Measurements from ENCODE around the gene CALHM2. TPM values are rescaled to one million over a fixed set of nuclear protein-coding genes. Genes with fewer than 3 reads are reported as not detected.

Gene CALHM2
- total and polyA plus RNA-seq, 2 of the 13 experiments (the other 11 are each of a cell fraction or from before 2014, with no cell fraction given), result 0.15 TPM; not detected in 1

- intact Hi-C loops (cut with micrococcal nuclease; ENCODE audit: unreplicated experiment), result loop anchor here (1.0 kb wide), 1 partner anchor 68 kb away; no protein-coding TSS in a partner anchor
- TF ChIP-seq ZNF263 (CRISPR knock-in tag; IDR thresholded peaks at IDR 0.05), result no peak
- no peak for TF ChIP-seq ZFP90 (CRISPR knock-in tag; IDR thresholded peaks at IDR 0.05; ENCODE audit: borderline replicate concordance)
- no peak for TF ChIP-seq GTF2F1 (IDR thresholded peaks at IDR 0.05; ENCODE audit: low read length)
- TF ChIP-seq ZC3H13 (CRISPR knock-in tag; IDR thresholded peaks at IDR 0.05), result no peak
- TF ChIP-seq MAFG (CRISPR knock-in tag; IDR thresholded peaks at IDR 0.05), result no peak
- TF ChIP-seq ZXDC (CRISPR knock-in tag; IDR thresholded peaks at IDR 0.05), result no peak
- no peak for TF ChIP-seq PRMT3 (CRISPR knock-in tag; IDR thresholded peaks at IDR 0.05; ENCODE audit: borderline replicate concordance, low read depth)
- no peak for TF ChIP-seq THAP11 (CRISPR knock-in tag; IDR thresholded peaks at IDR 0.05)
- no peak for TF ChIP-seq ZNF557 (CRISPR knock-in tag; IDR thresholded peaks at IDR 0.05)
- TF ChIP-seq PLSCR1 (CRISPR knock-in tag; IDR thresholded peaks at IDR 0.05; ENCODE audit: borderline replicate concordance), result no peak
- no peak for TF ChIP-seq BRF2 (CRISPR knock-in tag; IDR thresholded peaks at IDR 0.05)
- no peak for TF ChIP-seq SETDB1 (CRISPR knock-in tag; IDR thresholded peaks at IDR 0.05; ENCODE audit: borderline replicate concordance)
- no peak for TF ChIP-seq ARID2 (CRISPR knock-in tag; IDR thresholded peaks at IDR 0.05; ENCODE audit: borderline replicate concordance)
- no peak for TF ChIP-seq ZHX2 (IDR thresholded peaks at IDR 0.05; ENCODE audit: low read depth)
- no peak for TF ChIP-seq ZHX2 (CRISPR knock-in tag; IDR thresholded peaks at IDR 0.05; ENCODE audit: borderline replicate concordance)
Measured at GRCh38 chr10:103417601-103418000, 34.6 kb downstream of the CALHM2 start.

More at GRCh38 chr10:103417601-103418000, 34.6 kb downstream of the CALHM2 start:
- Histone ChIP-seq H3K9ac (ENCODE audit: insufficient read depth, low read depth, low read length) (no peak overlapping the region), H3K36me3 (replicated peaks in 1 of 2; ENCODE audit: control insufficient read depth in 1 of 2, insufficient read depth in 2 of 2, low read length in 2 of 2) (peaks cover 63 to 88% of the 10 kb centered on the region in 2 experiments), H3K27me3 (ENCODE audit: control insufficient read depth in 1 of 2, insufficient read depth in 2 of 2, low read length in 2 of 2) (no peaks in the 10 kb centered on the region), H3K4me3 (replicated peaks in 1 of 3; ENCODE audit: insufficient read depth in 1 of 3, low read depth in 2 of 3, low read length in 3 of 3) (no peak overlapping the region), H3K4me1 (ENCODE audit: insufficient read depth, low read length) (peaks cover 6% of the 10 kb centered on the region; the same call in 1 of the 2 replicates), H4K20me1 (ENCODE audit: insufficient read depth, low read length) (no peaks in the 10 kb centered on the region), H2AFZ (ENCODE audit: low read length) (no peak overlapping the region), H3K9me3 (ENCODE audit: low read length) (no peaks in the 10 kb centered on the region), H3K4me2 (ENCODE audit: low read depth, low read length) (no peak overlapping the region), H3K27ac (ENCODE audit: extremely low read length, insufficient read depth, low read length) (no peak overlapping the region), H3K79me2 (ENCODE audit: insufficient read depth, low read length) (no peaks in the 10 kb centered on the region)
- in situ Hi-C loops (cut with HindIII; ENCODE audit: extremely low pct_ligation_motif_present, low pct_unique_long_range_greater_than_20kb), result loop anchor here (5.0 kb wide), 1 partner anchor 65 kb away; no protein-coding TSS in a partner anchor
- TSS peak; percentile 25 for BruUV-seq (replicated peaks)
- WGBS (ENCODE audit: low lambda C conversion rate), result 89% methylated on average over 5 of the region's 5 CpGs
- no peak for FAIRE-seq
- ChIA-PET CTCF (ENCODE audit: low intra/inter-chr PET ratio, low total read pairs) (interaction anchor here (1.9 kb wide), 1 partner anchor 64 kb away, joined by 7 read pairs; no protein-coding TSS in a partner anchor), POLR2A (no interaction called here)
- DNase-seq (ENCODE audit: low spot score), result no peak
- ATAC-seq, result no peak
